Transverse colon (tissue), 4 donors: ENCODE measurements around the gene PLA2G4B.

ENCODE experiments used
- EP300 ChIP-seq: sonication (generic); formaldehyde crosslinking; IDR thresholded peaks from one replicate; pipeline ENCODE4 v1.6.1; 2017; ENCODE audit warnings: antibody characterized with exemption, low read depth
- POLR2AphosphoS5 ChIP-seq, 3 donors: sonication (generic); formaldehyde crosslinking; IDR thresholded peaks; one replicate each; pipeline ENCODE4 v1.6.1; 2016; ENCODE audit warnings: antibody characterized with exemption in 3 of 3
- TF ChIP-seq, protein P1 (sequence below), 5 experiments: fragments of 200-600 bp in 3 of 5; fragments of 450-650 bp in 2 of 5; sonication (generic) in 3 of 5; IDR thresholded peaks; 1 replicate in 2 of 5; 2 replicates in 3 of 5; pipeline ENCODE4 v1.5.1; 2016 to 2017; ENCODE audit warnings: antibody characterized with exemption in 5 of 5, inconsistent platforms in 3 of 5, mild to moderate bottlenecking in 2 of 5, moderate library complexity in 1 of 5

DNA sequence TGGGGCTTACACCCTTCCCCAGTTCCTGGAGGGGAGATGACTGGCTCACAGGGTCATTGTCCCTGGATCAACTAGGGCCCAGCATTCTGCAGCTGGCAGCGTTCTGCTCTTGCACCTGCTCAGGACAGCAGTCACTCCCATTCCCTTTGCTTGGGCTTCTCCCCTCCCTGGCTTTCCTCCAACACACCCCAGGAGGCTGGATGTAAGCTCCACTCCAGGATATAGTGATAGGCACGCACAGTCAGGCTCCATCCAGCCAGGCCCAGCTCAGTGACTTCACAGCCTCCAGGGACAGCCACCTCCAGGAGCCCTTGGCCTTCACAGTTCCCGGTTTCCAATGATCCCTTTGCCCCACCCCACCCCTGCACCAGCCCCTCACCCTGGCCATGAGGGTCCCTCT is 53.3 kb downstream of the PLA2G4B start:
- TF ChIP-seq EP300 (no peak), POLR2AphosphoS5 (IDR thresholded peaks at IDR 0.05) (no peak)
- TF ChIP-seq, protein P1, sequence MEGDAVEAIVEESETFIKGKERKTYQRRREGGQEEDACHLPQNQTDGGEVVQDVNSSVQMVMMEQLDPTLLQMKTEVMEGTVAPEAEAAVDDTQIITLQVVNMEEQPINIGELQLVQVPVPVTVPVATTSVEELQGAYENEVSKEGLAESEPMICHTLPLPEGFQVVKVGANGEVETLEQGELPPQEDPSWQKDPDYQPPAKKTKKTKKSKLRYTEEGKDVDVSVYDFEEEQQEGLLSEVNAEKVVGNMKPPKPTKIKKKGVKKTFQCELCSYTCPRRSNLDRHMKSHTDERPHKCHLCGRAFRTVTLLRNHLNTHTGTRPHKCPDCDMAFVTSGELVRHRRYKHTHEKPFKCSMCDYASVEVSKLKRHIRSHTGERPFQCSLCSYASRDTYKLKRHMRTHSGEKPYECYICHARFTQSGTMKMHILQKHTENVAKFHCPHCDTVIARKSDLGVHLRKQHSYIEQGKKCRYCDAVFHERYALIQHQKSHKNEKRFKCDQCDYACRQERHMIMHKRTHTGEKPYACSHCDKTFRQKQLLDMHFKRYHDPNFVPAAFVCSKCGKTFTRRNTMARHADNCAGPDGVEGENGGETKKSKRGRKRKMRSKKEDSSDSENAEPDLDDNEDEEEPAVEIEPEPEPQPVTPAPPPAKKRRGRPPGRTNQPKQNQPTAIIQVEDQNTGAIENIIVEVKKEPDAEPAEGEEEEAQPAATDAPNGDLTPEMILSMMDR (IDR thresholded peaks at IDR 0.05): no peak
